ENCODE data around the gene TMEM234.

Gene TMEM234

GRCh38 chr1:32208469-32208868, 13.7 kb downstream of the TMEM234 start:
- DNase-seq (ENCODE audit: low read depth, low spot score) = no peak
- H3K9ac ChIP-seq (ENCODE audit: insufficient read length) = no peak overlapping the region
- TF ChIP-seq POLR2AphosphoS5 (IDR thresholded peaks at IDR 0.05; ENCODE audit: borderline replicate concordance, low read depth, low read length) (no peak), FOXP2 (optimal IDR thresholded peaks at IDR 0.05; ENCODE audit: control extremely low read depth, extremely low read length, insufficient read depth) (no peak), EZH2 (IDR thresholded peaks at IDR 0.05) (no peak)
- H3K4me3 ChIP-seq = no peak overlapping the region
- no peak overlapping the region for H3K27ac ChIP-seq
- H3K36me3 ChIP-seq (ENCODE audit: insufficient read depth, low read length) = no peaks in the 10 kb centered on the region; the same call in 1 of the 2 replicates
- no peaks in the 10 kb centered on the region for H3K9me3 ChIP-seq (ENCODE audit: low read depth, low read length)

- Histone ChIP-seq H3K9me3 (ENCODE audit: low read depth, low read length) (no peaks in the 10 kb centered on the region), H3K9ac (ENCODE audit: insufficient read length) (peak within 1 kb of the TSS; percentile 88), H3K36me3 (ENCODE audit: insufficient read depth, low read length) (no peaks in the 10 kb centered on the region; the same call in 1 of the 2 replicates), H3K27ac (no peak within 1 kb of the TSS), H3K4me3 (peak within 1 kb of the TSS; percentile 95)
- DNase-seq (ENCODE audit: low read depth, low spot score) = no peak
- TF ChIP-seq POLR2AphosphoS5 (IDR thresholded peaks at IDR 0.05; ENCODE audit: borderline replicate concordance, low read depth, low read length) = peak; percentile 96
- no peak for TF ChIP-seq FOXP2 (optimal IDR thresholded peaks at IDR 0.05; ENCODE audit: control extremely low read depth, extremely low read length, insufficient read depth)
Observed at GRCh38 chr1:32205401-32206370, 16.5 kb downstream of the TMEM234 start, which contains the start of gene IQCC. TSS of gene IQCC (plus strand) at chr1:32205671. CDS start at chr1:32205682, 11 bp downstream.

- peak overlapping the region; percentile 88 for H3K9ac ChIP-seq (ENCODE audit: insufficient read length)
- H3K27ac ChIP-seq = no peak overlapping the region
- H3K36me3 ChIP-seq (ENCODE audit: insufficient read depth, low read length) = no peaks in the 10 kb centered on the region; the same call in 1 of the 2 replicates
- TF ChIP-seq FOXP2 (optimal IDR thresholded peaks at IDR 0.05; ENCODE audit: control extremely low read depth, extremely low read length, insufficient read depth) (no peak), POLR2AphosphoS5 (IDR thresholded peaks at IDR 0.05; ENCODE audit: borderline replicate concordance, low read depth, low read length) (no peak), EZH2 (IDR thresholded peaks at IDR 0.05) (no peak)
- H3K9me3 ChIP-seq (ENCODE audit: low read depth, low read length) = no peaks in the 10 kb centered on the region
- peak overlapping the region; percentile 95 for H3K4me3 ChIP-seq
- DNase-seq (ENCODE audit: low read depth, low spot score) = no peak
Observed at GRCh38 chr1:32204943-32205361, 17.2 kb downstream of the TMEM234 start.

- no peaks in the 10 kb centered on the region; the same call in 1 of the 2 replicates for H3K36me3 ChIP-seq (ENCODE audit: insufficient read depth, low read length)
- no peaks in the 10 kb centered on the region for H3K9me3 ChIP-seq (ENCODE audit: low read depth, low read length)
- TF ChIP-seq EZH2 (IDR thresholded peaks at IDR 0.05) = no peak
- TF ChIP-seq POLR2AphosphoS5 (IDR thresholded peaks at IDR 0.05; ENCODE audit: borderline replicate concordance, low read depth, low read length) = peak; percentile 53
- no peak for TF ChIP-seq FOXP2 (optimal IDR thresholded peaks at IDR 0.05; ENCODE audit: control extremely low read depth, extremely low read length, insufficient read depth)
- H3K9ac ChIP-seq (ENCODE audit: insufficient read length) = peak overlapping the region; percentile 53
- H3K4me3 ChIP-seq = peak overlapping the region; percentile 96
- H3K27ac ChIP-seq = peak overlapping the region; percentile 5; the same call in 1 of the 2 replicates
- no peak for DNase-seq (ENCODE audit: low read depth, low spot score)
Observed at GRCh38 chr1:32201011-32201855, 20.9 kb downstream of the TMEM234 start.

GRCh38 chr1:32200226-32201010, 21.7 kb downstream of the TMEM234 start, which contains the start of gene CCDC28B:
TSS of gene CCDC28B (plus strand) at chr1:32200595. CDS start at chr1:32201936, 1,341 bp downstream.
- Histone ChIP-seq H3K9me3 (ENCODE audit: low read depth, low read length) (no peaks in the 10 kb centered on the region), H3K36me3 (ENCODE audit: insufficient read depth, low read length) (peaks cover 3% of the 10 kb centered on the region; the same call in 1 of the 2 replicates), H3K27ac (peak within 1 kb of the TSS; percentile 79), H3K4me3 (peak within 1 kb of the TSS; percentile 96), H3K9ac (ENCODE audit: insufficient read length) (peak within 1 kb of the TSS; percentile 79)
- no peak for TF ChIP-seq EZH2 (IDR thresholded peaks at IDR 0.05)
- peak; percentile 46; the same call in 1 of the 2 replicates for TF ChIP-seq POLR2AphosphoS5 (IDR thresholded peaks at IDR 0.05; ENCODE audit: borderline replicate concordance, low read depth, low read length)
- no peak for DNase-seq (ENCODE audit: low read depth, low spot score)

GRCh38 chr1:32199717-32200072, 22.5 kb downstream of the TMEM234 start:
- Histone ChIP-seq H3K4me3 (peak overlapping the region; percentile 96), H3K9me3 (ENCODE audit: low read depth, low read length) (no peaks in the 10 kb centered on the region)

GRCh38 chr1:32199043-32199716, 23.0 kb downstream of the TMEM234 start:
- TF ChIP-seq POLR2AphosphoS5 (IDR thresholded peaks at IDR 0.05; ENCODE audit: borderline replicate concordance, low read depth, low read length) = no peak
- no peak for TF ChIP-seq FOXP2 (optimal IDR thresholded peaks at IDR 0.05; ENCODE audit: control extremely low read depth, extremely low read length, insufficient read depth)
- no peak for TF ChIP-seq EZH2 (IDR thresholded peaks at IDR 0.05)
- DNase-seq (ENCODE audit: low read depth, low spot score) = no peak
- no peak overlapping the region for H3K4me3 ChIP-seq
- H3K9me3 ChIP-seq (ENCODE audit: low read depth, low read length) = no peaks in the 10 kb centered on the region
- H3K27ac ChIP-seq = no peak overlapping the region
- no peak overlapping the region for H3K9ac ChIP-seq (ENCODE audit: insufficient read length)
- peaks cover 14% of the 10 kb centered on the region; the same call in 1 of the 2 replicates for H3K36me3 ChIP-seq (ENCODE audit: insufficient read depth, low read length)

More at GRCh38 chr1:32199717-32200072, 22.5 kb downstream of the TMEM234 start:
- Histone ChIP-seq H3K9ac (ENCODE audit: insufficient read length) (no peak overlapping the region), H3K36me3 (ENCODE audit: insufficient read depth, low read length) (peaks cover 10% of the 10 kb centered on the region; the same call in 1 of the 2 replicates), H3K27ac (peak overlapping the region; percentile 79; the same call in 1 of the 2 replicates)
- TF ChIP-seq POLR2AphosphoS5 (IDR thresholded peaks at IDR 0.05; ENCODE audit: borderline replicate concordance, low read depth, low read length) (no peak), FOXP2 (optimal IDR thresholded peaks at IDR 0.05; ENCODE audit: control extremely low read depth, extremely low read length, insufficient read depth) (no peak), EZH2 (IDR thresholded peaks at IDR 0.05) (no peak)
- DNase-seq (ENCODE audit: low read depth, low spot score) = no peak

Measured in SK-N-MC (cell line).